Uterus (tissue), 4 donors: Measurements from ENCODE around the gene TTLL10. TPM values are rescaled to one million over a fixed set of nuclear protein-coding genes. Genes with fewer than 3 reads are reported as not detected.

Experiments
- DNase-seq, 2 donors: peaks; one replicate each; pipeline ENCODE4 v3.0.0-alpha.2; 2019 to 2020
- H3K27ac ChIP-seq, 2 donors: fragments of 200-600 bp; sonication (generic); 1 replicate in 1 of 2; 2 replicates in 1 of 2; pipeline ENCODE4 v1.5.1; 2016 to 2018
- H3K27me3 ChIP-seq, 2 donors: fragments of 200-600 bp; sonication (generic); one replicate each; pipeline ENCODE4 v1.5.1; 2018 to 2019; ENCODE audit warnings: control low read depth in 1 of 2
- H3K36me3 ChIP-seq, 2 donors: fragments of 200-600 bp; sonication (generic); one replicate each; pipeline ENCODE4 v1.5.1; 2019; ENCODE audit warnings: control low read depth in 1 of 2
- H3K4me1 ChIP-seq, 2 donors: fragments of 200-600 bp; sonication (generic); one replicate each; pipeline ENCODE4 v1.5.1; 2018 to 2019; ENCODE audit warnings: control low read depth in 1 of 2
- H3K4me3 ChIP-seq, 2 donors: fragments of 200-600 bp; sonication (generic); 1 replicate in 1 of 2; 2 replicates in 1 of 2; pipeline ENCODE4 v1.5.1; 2018 to 2019; ENCODE audit warnings: mild to moderate bottlenecking in 1 of 2
- H3K9me3 ChIP-seq, 2 donors: fragments of 200-600 bp; sonication (generic); one replicate each; pipeline ENCODE4 v1.5.1; 2019; ENCODE audit warnings: control low read depth in 1 of 2
- POLR2A ChIP-seq, 2 donors: fragments of 450-650 bp; IDR thresholded peaks; one replicate each; pipeline ENCODE4 v1.6.1; 2016; ENCODE audit warnings: antibody characterized with exemption in 2 of 2, mild to moderate bottlenecking in 1 of 2, moderate library complexity in 1 of 2
- intact Hi-C: fragments of 100-400 bp; cut with DNase I; formaldehyde crosslinking; loops from one replicate; pipeline ENCODE4 v1.15.1; 2023; ENCODE audit warnings: low total_unique reads
- total RNA-seq, 4 donors: library from RNA; depleted of rRNA in 3 of 4; stranded (reverse); fragments of >200 nt in 3 of 4; gene quantifications; one replicate each; pipeline versions ENCODE4 v1.1.0 to v1.2.4, GENCODE V29; 2014 to 2023
- TF ChIP-seq, protein P1 (sequence below), 4 experiments: fragments of 200-600 bp in 2 of 4; fragments of 450-650 bp in 2 of 4; sonication (generic) in 2 of 4; IDR thresholded peaks; one replicate each; pipeline ENCODE4 v1.5.1; 2016 to 2019; ENCODE audit warnings: antibody characterized with exemption in 4 of 4, mild to moderate bottlenecking in 2 of 4, moderate library complexity in 1 of 4
- donor health status: DM: yes; HTN: yes; CAD: no.

TTLL10 gene
- total RNA-seq, 4 donors from 2014 or later = 0.35 to 0.51 TPM; not detected in 2

GRCh38 chr1:1223321-1223720 lies 49.6 kb downstream of the TTLL10 start:
- Histone ChIP-seq H3K27ac (no peak overlapping the region), H3K4me1 (no peaks in the 10 kb centered on the region), H3K9me3 (no peaks in the 10 kb centered on the region), H3K27me3 (no peaks in the 10 kb centered on the region), H3K4me3 (no peak overlapping the region), H3K36me3 (no peaks in the 10 kb centered on the region)
- intact Hi-C loops = no loop called here
- TF ChIP-seq, protein P1, sequence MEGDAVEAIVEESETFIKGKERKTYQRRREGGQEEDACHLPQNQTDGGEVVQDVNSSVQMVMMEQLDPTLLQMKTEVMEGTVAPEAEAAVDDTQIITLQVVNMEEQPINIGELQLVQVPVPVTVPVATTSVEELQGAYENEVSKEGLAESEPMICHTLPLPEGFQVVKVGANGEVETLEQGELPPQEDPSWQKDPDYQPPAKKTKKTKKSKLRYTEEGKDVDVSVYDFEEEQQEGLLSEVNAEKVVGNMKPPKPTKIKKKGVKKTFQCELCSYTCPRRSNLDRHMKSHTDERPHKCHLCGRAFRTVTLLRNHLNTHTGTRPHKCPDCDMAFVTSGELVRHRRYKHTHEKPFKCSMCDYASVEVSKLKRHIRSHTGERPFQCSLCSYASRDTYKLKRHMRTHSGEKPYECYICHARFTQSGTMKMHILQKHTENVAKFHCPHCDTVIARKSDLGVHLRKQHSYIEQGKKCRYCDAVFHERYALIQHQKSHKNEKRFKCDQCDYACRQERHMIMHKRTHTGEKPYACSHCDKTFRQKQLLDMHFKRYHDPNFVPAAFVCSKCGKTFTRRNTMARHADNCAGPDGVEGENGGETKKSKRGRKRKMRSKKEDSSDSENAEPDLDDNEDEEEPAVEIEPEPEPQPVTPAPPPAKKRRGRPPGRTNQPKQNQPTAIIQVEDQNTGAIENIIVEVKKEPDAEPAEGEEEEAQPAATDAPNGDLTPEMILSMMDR (IDR thresholded peaks at IDR 0.05) = no peak
- no peak for TF ChIP-seq POLR2A (IDR thresholded peaks at IDR 0.05)
- DNase-seq = no peak

GRCh38 chr1:1223891-1224290 lies 50.2 kb downstream of the TTLL10 start:
- H3K4me1 ChIP-seq = no peaks in the 10 kb centered on the region
- no peak overlapping the region for H3K27ac ChIP-seq
- no peak for DNase-seq
- no peaks in the 10 kb centered on the region for H3K9me3 ChIP-seq
- intact Hi-C loops = no loop called here
- TF ChIP-seq, protein P1 (IDR thresholded peaks at IDR 0.05) = no peak
- TF ChIP-seq POLR2A (IDR thresholded peaks at IDR 0.05) = no peak
- H3K27me3 ChIP-seq = no peaks in the 10 kb centered on the region
- H3K36me3 ChIP-seq = no peaks in the 10 kb centered on the region
- H3K4me3 ChIP-seq = no peak overlapping the region

DNA sequence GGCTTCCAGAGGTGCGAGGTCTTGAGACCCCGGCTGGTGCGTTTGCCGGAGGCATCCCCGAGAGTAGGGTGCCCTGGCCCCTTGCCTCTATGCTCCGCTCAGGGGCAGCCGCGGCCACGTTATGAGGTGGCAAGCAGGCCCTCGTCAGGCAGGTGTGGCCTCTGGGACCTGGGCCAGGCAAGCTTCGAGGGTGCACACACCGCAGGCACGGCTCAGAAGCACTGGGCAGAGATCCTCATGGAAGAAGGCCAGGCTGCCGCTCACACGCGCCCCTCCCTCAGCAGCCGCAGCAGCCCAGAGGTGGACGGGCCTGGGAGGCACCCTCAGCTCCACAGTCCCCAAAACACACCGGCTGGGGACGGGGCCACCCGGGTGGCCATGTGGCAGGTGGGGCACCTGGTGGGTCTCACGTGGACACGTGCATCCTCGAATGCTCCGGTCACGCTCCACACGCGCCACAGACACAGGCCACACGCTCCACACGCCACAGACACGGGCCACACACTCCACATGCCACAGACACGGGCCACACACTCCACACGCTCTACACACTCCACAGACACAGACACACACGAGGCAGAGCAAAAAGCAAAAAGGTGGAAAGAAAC lies 51.7 kb downstream of the TTLL10 start:
- no peak for DNase-seq
- no peak for TF ChIP-seq POLR2A (IDR thresholded peaks at IDR 0.05)
- TF ChIP-seq, protein P1 (IDR thresholded peaks at IDR 0.05) = no peak
- no peaks in the 10 kb centered on the region for H3K36me3 ChIP-seq
- H3K27ac ChIP-seq = no peak overlapping the region
- peaks cover 0 to 11% of the 10 kb centered on the region in 2 donors for H3K4me1 ChIP-seq
- intact Hi-C loops = no loop called here
- no peaks in the 10 kb centered on the region for H3K9me3 ChIP-seq
- H3K4me3 ChIP-seq = no peak overlapping the region
- H3K27me3 ChIP-seq = no peaks in the 10 kb centered on the region

- no peaks in the 10 kb centered on the region for H3K36me3 ChIP-seq
- H3K4me1 ChIP-seq = peaks cover 0 to 15% of the 10 kb centered on the region in 2 donors
- TF ChIP-seq POLR2A (IDR thresholded peaks at IDR 0.05) = no peak
- TF ChIP-seq, protein P1 (IDR thresholded peaks at IDR 0.05) = no peak
- DNase-seq = no peak
- H3K27me3 ChIP-seq = no peaks in the 10 kb centered on the region
- no peak overlapping the region for H3K27ac ChIP-seq
- no peaks in the 10 kb centered on the region for H3K9me3 ChIP-seq
- intact Hi-C loops = no loop called here
- no peak overlapping the region for H3K4me3 ChIP-seq
Observed at GRCh38 chr1:1225913-1226312, 52.2 kb downstream of the TTLL10 start.

- peaks cover 0 to 15% of the 10 kb centered on the region in 2 donors for H3K4me1 ChIP-seq
- no peaks in the 10 kb centered on the region for H3K36me3 ChIP-seq
- intact Hi-C loops = no loop called here
Observed at GRCh38 chr1:1226566-1227362, 53.1 kb downstream of the TTLL10 start.

More at GRCh38 chr1:1226566-1227362, 53.1 kb downstream of the TTLL10 start:
- H3K27me3 ChIP-seq = no peaks in the 10 kb centered on the region
- no peaks in the 10 kb centered on the region for H3K9me3 ChIP-seq
- no peak overlapping the region for H3K27ac ChIP-seq
- TF ChIP-seq, protein P1 (IDR thresholded peaks at IDR 0.05) = no peak
- TF ChIP-seq POLR2A (IDR thresholded peaks at IDR 0.05) = no peak
- no peak overlapping the region for H3K4me3 ChIP-seq
- no peak for DNase-seq
